A549 (cell line): ENCODE measurements around the gene EXOC1.

ENCODE experiments used
- ESRRA ChIP-seq: fragments of 150-350 bp; IDR thresholded peaks from 2 replicates; pipeline ENCODE4 v1.6.1; 2014; ENCODE audit warnings: mild to moderate bottlenecking, low read length, borderline replicate concordance
- HOXA7 ChIP-seq: fragments of 250-450 bp; sonication (Bioruptor Pico); IDR thresholded peaks from 2 replicates; pipeline ENCODE4 v1.5.0; 2020; ENCODE audit warnings: mild to moderate bottlenecking, moderate library complexity
- RAD21 ChIP-seq, 2 experiments: fragments of >200 bp in 1 of 2; sonication (Bioruptor Twin) in 1 of 2; formaldehyde crosslinking in 1 of 2; IDR thresholded peaks in 1 of 2; conservative IDR thresholded peaks in 1 of 2; 2 replicates in 1 of 2; 3 replicates in 1 of 2; pipeline ENCODE4 v1.6.1; 2012 to 2018; ENCODE audit warnings: inconsistent platforms in 1 of 2
- USF2 ChIP-seq: fragments of 450-650 bp; IDR thresholded peaks from 2 replicates; pipeline ENCODE4 v1.6.1; 2014; ENCODE audit warnings: antibody characterized with exemption
- TF ChIP-seq, protein P1 (sequence below): fragments of >200 bp; sonication (Bioruptor Twin); formaldehyde crosslinking; IDR thresholded peaks from 3 replicates; pipeline ENCODE4 v1.5.1; 2016
- TF ChIP-seq, protein P2 (sequence below): IDR thresholded peaks from 2 replicates; pipeline ENCODE4 v1.6.1; 2012

GRCh38 chr4:55884093-55884850 is 30.8 kb downstream of the EXOC1 start:
- no peak for TF ChIP-seq RAD21 (conservative IDR thresholded peaks at IDR 0.05 in 1 of 2, IDR thresholded peaks at IDR 0.05 in 1 of 2)
- TF ChIP-seq, protein P1, sequence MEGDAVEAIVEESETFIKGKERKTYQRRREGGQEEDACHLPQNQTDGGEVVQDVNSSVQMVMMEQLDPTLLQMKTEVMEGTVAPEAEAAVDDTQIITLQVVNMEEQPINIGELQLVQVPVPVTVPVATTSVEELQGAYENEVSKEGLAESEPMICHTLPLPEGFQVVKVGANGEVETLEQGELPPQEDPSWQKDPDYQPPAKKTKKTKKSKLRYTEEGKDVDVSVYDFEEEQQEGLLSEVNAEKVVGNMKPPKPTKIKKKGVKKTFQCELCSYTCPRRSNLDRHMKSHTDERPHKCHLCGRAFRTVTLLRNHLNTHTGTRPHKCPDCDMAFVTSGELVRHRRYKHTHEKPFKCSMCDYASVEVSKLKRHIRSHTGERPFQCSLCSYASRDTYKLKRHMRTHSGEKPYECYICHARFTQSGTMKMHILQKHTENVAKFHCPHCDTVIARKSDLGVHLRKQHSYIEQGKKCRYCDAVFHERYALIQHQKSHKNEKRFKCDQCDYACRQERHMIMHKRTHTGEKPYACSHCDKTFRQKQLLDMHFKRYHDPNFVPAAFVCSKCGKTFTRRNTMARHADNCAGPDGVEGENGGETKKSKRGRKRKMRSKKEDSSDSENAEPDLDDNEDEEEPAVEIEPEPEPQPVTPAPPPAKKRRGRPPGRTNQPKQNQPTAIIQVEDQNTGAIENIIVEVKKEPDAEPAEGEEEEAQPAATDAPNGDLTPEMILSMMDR = no peak
- TF ChIP-seq HOXA7 = no peak
- no peak for TF ChIP-seq USF2
- TF ChIP-seq, protein P2, sequence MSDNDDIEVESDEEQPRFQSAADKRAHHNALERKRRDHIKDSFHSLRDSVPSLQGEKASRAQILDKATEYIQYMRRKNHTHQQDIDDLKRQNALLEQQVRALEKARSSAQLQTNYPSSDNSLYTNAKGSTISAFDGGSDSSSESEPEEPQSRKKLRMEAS = no peak
- TF ChIP-seq ESRRA = no peak
